Activated T-cell treated with anti-CD3 and anti-CD28 coated beads, Interleukin-2, amount 50 U/mL, for 1 hour (primary cell): ENCODE measurements around the gene TANGO2.

Experiments used
- DNase-seq: peaks from one replicate; pipeline ENCODE4 v3.0.0-alpha.2; 2020

The TANGO2 gene

DNA sequence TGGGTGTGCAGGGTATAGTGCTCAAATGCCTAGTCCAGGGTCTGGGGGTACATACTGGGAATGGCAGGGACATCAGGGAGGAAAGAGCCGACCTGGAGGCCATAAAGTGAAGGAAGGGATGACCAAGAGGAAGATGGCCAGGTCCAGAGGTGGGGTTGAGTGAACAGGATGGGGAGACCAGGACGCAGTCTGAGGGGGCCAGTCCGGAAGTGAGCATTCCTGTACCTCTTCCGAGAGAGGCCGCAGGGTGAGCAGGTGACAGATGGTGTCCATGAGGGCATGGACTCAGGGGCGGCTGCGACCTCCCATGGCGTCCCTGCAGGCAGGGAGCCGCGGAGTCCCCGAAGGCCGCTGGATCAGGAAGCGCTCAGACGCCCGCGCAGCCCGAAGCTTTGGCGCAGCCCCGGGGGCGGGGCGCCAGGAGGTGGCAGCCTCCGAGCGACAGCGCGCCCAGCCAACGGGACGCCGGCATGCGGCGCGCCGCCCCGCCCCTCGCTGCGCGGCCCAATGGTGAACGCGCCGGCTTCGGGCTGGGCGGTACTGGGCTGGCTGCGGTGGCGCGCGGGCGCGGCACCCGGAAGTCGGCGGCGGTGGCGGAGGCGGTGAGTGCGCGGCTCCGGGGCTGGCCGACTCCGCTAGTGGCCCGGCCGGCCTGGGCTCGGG is at the start of gene TANGO2:
Gene TANGO2, plus strand, starts transcription at position 578 of the 663 bp plus-strand sequence. CDS start 15,689 bp downstream, outside the sequence.
- DNase-seq = peak; percentile 97

- no peak for DNase-seq
These were observed 49.4 kb upstream of the TANGO2 start for GRCh38 chr22:19971276-19972124.

GRCh38 chr22:19972251-19972650 is 48.7 kb upstream of the TANGO2 start:
- no peak for DNase-seq

DNA sequence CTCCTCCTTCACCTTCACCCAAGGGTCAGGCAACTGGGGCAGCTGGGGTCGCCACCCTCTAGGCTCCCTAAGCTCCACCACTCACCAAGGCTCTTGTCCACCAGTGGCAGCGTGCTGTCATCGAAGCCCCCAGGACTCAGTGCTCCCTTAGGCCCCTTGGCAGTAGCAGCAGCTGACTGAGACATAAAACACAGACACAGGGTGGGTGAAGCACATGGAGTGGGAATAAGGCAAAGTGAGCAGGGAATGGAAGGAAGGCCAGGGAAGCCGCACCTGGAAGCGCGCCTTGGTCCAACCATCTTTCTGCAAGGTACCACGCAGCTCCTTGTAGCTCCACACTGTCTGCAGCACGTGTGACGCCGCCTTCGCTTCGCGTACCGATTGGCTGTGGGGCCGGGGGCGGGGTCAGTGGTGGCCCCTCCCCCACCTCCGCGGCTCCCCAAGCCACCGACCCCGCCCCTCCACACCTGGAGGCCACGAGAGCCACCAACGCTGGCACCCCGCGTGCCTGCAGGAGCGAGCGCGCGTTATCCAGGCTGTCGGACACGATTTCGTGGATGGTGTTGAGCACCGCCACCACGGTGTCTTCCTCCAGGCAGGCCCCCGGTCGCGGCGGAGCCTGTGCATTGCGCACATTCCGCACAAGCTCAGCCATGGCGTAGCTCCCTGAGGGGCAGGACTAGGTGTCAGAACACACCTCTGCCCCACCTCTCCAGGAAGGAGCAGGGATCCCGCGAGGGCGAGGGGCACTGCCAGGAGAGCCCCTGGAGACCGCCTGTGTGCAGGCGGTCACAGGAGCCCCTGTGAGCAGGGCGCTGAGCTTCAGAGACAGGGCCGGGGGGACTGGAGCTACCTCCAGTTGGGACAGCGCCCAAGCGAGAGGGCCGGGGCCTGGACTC is 48.0 kb upstream of the TANGO2 start:
- DNase-seq = no peak

GRCh38 chr22:19973551-19974267 is 47.2 kb upstream of the TANGO2 start:
- DNase-seq = no peak

DNA sequence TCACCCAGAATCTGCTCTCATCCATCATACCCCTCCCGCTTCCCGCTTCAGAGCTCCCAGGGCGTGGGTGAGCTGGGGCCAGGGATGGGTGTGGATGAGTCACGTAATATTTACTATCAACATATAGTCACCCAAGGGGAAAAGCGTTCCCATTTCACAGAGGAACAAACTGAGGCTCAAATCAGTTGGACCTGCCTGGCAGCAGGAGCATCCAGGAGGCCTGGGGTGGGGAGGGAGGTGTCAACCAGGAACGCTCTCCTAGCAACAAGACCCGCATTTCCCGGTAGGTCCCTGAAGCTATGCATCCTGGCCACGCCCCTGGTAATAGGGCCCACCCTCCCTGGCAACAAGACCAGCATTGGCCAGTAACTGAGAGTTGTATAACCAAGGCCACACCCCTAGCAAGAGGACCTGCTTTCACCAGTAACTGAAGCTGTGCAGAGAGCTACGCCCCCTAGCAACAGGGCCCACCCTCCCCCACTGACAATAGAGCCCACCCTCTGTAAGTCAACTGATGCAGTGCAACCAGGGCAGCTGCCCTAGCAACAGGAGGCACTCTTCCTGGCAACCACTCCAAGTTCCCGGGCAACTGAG is 46.5 kb upstream of the TANGO2 start:
- no peak for DNase-seq

DNA sequence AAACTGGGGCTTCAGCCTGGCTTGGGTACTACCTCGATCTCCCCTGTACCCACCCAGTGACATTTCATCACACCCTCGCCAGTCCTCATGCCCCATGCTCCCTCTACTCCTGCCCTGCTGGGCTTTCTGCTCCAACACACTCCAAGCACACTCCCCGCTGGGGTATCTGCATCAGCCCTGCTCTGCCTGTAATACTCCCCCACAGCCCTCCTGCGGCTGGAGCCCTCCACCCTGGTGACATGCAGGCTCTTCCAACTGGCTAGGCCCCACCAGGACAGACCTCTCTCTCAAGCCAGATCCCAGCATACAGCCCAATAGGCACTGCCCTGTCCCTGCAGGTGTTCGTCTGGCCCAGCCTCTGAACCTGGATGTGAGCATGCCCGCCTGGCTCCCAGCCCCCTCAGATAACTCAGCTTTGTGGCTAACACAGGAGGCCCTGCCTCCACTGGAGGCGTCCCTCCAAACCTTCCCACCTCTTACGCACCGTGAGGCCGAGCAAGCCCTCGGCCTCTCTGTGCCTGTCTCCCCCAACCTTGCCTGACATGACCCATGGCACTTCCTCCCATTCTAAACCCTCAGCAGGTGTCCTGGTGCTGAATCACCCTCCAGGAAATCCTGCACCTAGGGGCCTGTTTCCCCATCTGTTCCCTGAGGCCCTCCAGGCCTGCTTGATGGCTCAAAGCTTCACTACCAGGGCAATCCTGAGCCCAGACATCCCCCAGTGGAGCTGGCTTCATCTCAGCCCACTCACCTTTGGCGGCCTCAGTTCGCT is 45.8 kb upstream of the TANGO2 start:
- DNase-seq = no peak

DNA sequence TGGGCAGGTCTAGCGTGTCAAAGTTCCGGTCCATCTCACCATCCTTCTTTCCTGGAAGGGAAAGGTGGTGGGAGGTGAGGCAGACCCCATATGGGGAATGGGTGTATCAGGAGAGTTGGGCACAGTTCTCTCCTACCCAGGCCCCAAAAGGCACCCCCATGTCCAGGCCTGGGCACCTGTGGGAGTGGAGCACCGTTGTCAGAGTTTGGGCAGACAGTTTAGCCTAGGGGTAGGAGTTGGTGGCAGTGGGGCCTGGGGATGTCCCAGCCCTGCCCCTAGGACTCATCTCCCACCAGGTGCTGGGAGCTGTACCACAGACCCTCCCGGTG is 45.2 kb upstream of the TANGO2 start:
- no peak for DNase-seq

DNA sequence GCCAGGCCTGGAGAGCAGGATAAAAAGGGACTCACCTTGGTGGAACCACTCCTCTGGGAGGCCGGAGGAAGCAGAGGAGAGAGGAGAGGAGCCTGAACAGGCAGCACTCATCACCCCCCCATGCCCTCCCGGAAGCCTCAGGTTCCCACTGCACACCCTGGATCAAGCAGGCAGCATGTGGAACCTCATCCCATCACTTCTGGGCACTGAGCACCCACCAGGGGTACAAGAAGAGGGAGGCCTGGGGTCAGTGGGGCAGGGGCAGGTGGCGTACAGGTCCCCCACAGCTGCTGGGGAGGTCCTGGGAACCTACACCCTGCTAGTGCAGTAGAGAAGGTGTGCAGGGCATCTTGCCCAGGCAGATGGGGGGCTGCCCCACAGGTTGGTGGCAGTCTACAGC is 44.2 kb upstream of the TANGO2 start:
- no peak for DNase-seq

- no peak for DNase-seq
These were observed 43.3 kb upstream of the TANGO2 start for GRCh38 chr22:19977296-19978243.

GRCh38 chr22:19978748-19979147 is 42.2 kb upstream of the TANGO2 start:
- DNase-seq = no peak

GRCh38 chr22:19979712-19980493 is 41.0 kb upstream of the TANGO2 start:
- no peak for DNase-seq

GRCh38 chr22:19980766-19981165 is 40.1 kb upstream of the TANGO2 start:
- no peak for DNase-seq

DNA sequence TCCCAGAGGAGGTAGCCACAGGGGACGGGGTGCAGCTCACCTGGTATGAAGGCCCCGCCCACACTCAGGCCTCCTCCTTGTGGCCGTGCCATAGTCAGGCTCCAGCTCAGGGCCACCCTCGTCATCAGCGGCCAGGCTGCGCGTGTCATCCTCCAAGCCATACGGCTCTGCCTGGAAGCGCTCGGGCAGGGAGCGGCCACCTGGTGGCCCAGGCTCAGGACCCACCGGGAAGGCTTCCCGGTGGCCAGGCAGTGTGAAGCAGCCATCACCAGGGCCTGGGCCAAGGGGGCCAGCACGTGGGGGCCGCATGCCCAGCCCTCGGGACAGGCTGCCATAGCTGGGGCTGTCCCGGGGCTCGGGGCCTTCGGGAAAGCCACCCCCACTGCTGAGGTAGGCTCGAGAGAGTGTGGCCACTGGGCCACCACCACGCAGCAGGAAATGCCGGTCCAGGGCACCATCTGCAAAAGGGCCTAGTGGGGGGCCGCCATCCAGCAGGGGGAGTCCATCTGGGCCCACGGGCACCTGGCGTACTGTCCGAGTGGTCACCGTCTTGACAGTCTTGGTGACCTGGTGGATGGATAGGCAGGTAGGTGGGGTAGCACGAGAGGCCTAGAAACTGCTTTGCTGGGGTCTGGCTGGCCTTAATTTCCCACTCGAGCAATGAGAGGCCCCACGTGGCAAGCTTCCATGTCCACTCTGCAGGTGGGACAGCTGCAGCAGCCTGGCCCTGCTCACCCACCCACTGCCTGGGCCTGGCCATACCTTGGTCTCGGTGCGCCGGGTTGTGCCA is 39.5 kb upstream of the TANGO2 start:
- DNase-seq = no peak

- DNase-seq = no peak
These were observed 38.7 kb upstream of the TANGO2 start for GRCh38 chr22:19981961-19982920.

GRCh38 chr22:19982991-19983578 is 37.8 kb upstream of the TANGO2 start:
- DNase-seq = no peak

GRCh38 chr22:19983741-19984140 is 37.2 kb upstream of the TANGO2 start:
- no peak for DNase-seq
